ENCODE measurements around the gene DCAF8.
"Not testable (repeated sequence)": the region's sequence is repeated elsewhere in the genome, so short reads cannot be mapped to it uniquely, and the experiment has no call there.

DCAF8 gene

GRCh38 chr1:160296036-160296435 lies 33.7 kb upstream of the DCAF8 start:
- no peak overlapping the region for H3K4me3 ChIP-seq (ENCODE audit: low read depth, low read length)
- TF ChIP-seq CTCF (IDR thresholded peaks at IDR 0.05; ENCODE audit: borderline replicate concordance, insufficient read depth, low read depth, low read length) = no peak

- no peak overlapping the region for H3K4me3 ChIP-seq (ENCODE audit: low read depth, low read length)
- TF ChIP-seq CTCF (IDR thresholded peaks at IDR 0.05; ENCODE audit: borderline replicate concordance, insufficient read depth, low read depth, low read length) = no peak
These were observed 30.9 kb upstream of the DCAF8 start for GRCh38 chr1:160293020-160293968.

- TF ChIP-seq CTCF (IDR thresholded peaks at IDR 0.05; ENCODE audit: borderline replicate concordance, insufficient read depth, low read depth, low read length) = peak; percentile 81
These were observed 29.2 kb upstream of the DCAF8 start for GRCh38 chr1:160291248-160292220.

GRCh38 chr1:160287769-160288168 lies 25.4 kb upstream of the DCAF8 start:
- H3K4me3 ChIP-seq (ENCODE audit: low read depth, low read length) = not testable (repeated sequence)

More at GRCh38 chr1:160291248-160292220, 29.2 kb upstream of the DCAF8 start:
- no peak overlapping the region for H3K4me3 ChIP-seq (ENCODE audit: low read depth, low read length)

- no peak overlapping the region for H3K4me3 ChIP-seq (ENCODE audit: low read depth, low read length)
- no peak for TF ChIP-seq CTCF (IDR thresholded peaks at IDR 0.05; ENCODE audit: borderline replicate concordance, insufficient read depth, low read depth, low read length)
These were observed 23.2 kb upstream of the DCAF8 start for GRCh38 chr1:160285506-160285905.

- no peak for TF ChIP-seq CTCF (IDR thresholded peaks at IDR 0.05; ENCODE audit: borderline replicate concordance, insufficient read depth, low read depth, low read length)
These were observed 22.5 kb upstream of the DCAF8 start, which contains the start of gene PEX19 for GRCh38 chr1:160284782-160285344. Gene PEX19 (minus strand): TSS chr1:160285133. CDS start chr1:160285124, 9 bp downstream.

More at GRCh38 chr1:160284782-160285344, 22.5 kb upstream of the DCAF8 start, which contains the start of gene PEX19:
- H3K4me3 ChIP-seq (ENCODE audit: low read depth, low read length) = peak within 1 kb of the TSS; percentile 97
